Naive thymus-derived CD4-positive, alpha-beta T cell (primary cell): ENCODE results near the gene C9orf50. TPM values are rescaled to one million over a fixed set of nuclear protein-coding genes. Genes with fewer than 3 reads are reported as not detected.

Experiments
- ATAC-seq: fragments of 150-1000 bp; cut with Tn5 transposase; 2 replicates; pipeline ENCODE4 v1.10.0; 2021; ENCODE audit warnings: mild to moderate bottlenecking, moderate library complexity
- CTCF ChIA-PET: fragments of 350-600 bp; sonication (Branson Sonifier 250); formaldehyde crosslinking; loops from one replicate; lab custom pipeline; 2021; ENCODE audit warnings: antibody characterized with exemption; lab: Charles Lee
- POLR2A ChIA-PET: fragments of 350-600 bp; sonication (Branson Sonifier 250); formaldehyde crosslinking; loops from one replicate; lab custom pipeline; 2021; ENCODE audit warnings: antibody characterized with exemption, inconsistent platforms; lab: Charles Lee
- DNase-seq, 9 donors: peaks; one replicate each; pipeline versions ENCODE4 v3.0.0 to v3.0.0-alpha.2; 2020 to 2022; ENCODE audit warnings: mixed read lengths in 1 of 9
- H3K27ac ChIP-seq: one replicate; pipeline ENCODE4 v1.7.0; 2013; ENCODE audit warnings: mild to moderate bottlenecking, low read depth, low read length, moderate library complexity
- H3K27me3 ChIP-seq, 2 donors: one replicate each; pipeline ENCODE4 v1.7.0; 2013; ENCODE audit warnings: low read length in 2 of 2, mild to moderate bottlenecking in 2 of 2, moderate library complexity in 2 of 2; ENCODE audit not compliant: control insufficient read depth in 2 of 2, insufficient read depth in 2 of 2
- H3K36me3 ChIP-seq, 3 experiments: 1 replicate in 2 of 3; 2 replicates in 1 of 3; pipeline ENCODE4 v1.7.0; 2013; ENCODE audit warnings: low read length in 3 of 3, mild to moderate bottlenecking in 3 of 3, moderate library complexity in 1 of 3; ENCODE audit not compliant: insufficient read depth in 3 of 3, control insufficient read depth in 2 of 3
- H3K4me1 ChIP-seq, 2 donors: one replicate each; pipeline ENCODE4 v1.7.0; 2013; ENCODE audit warnings: low read length in 2 of 2, mild to moderate bottlenecking in 2 of 2, moderate library complexity in 1 of 2; ENCODE audit not compliant: control insufficient read depth in 2 of 2, insufficient read depth in 2 of 2
- H3K4me3 ChIP-seq: 2 replicates; pipeline ENCODE4 v1.7.0; 2013; ENCODE audit warnings: mild to moderate bottlenecking, low read length
- H3K9me3 ChIP-seq, 3 experiments: 1 replicate in 2 of 3; 2 replicates in 1 of 3; pipeline ENCODE4 v1.7.0; 2013; ENCODE audit warnings: low read length in 3 of 3; ENCODE audit not compliant: control insufficient read depth in 2 of 3
- H3K27ac Mint-ChIP-seq, 9 donors: one replicate each; pipeline ENCODE4 v1.8.0; 2020 to 2022; ENCODE audit warnings: mixed read lengths in 9 of 9, mild to moderate bottlenecking in 8 of 9, moderate library complexity in 5 of 9, inconsistent platforms in 2 of 9
- H3K27me3 Mint-ChIP-seq, 5 donors: one replicate each; pipeline ENCODE4 v1.8.0; 2021 to 2022; ENCODE audit warnings: mixed read lengths in 5 of 5, mild to moderate bottlenecking in 1 of 5
- H3K36me3 Mint-ChIP-seq, 5 donors: one replicate each; pipeline ENCODE4 v1.8.0; 2020 to 2022; ENCODE audit warnings: mixed read lengths in 5 of 5, mild to moderate bottlenecking in 3 of 5, inconsistent platforms in 1 of 5
- H3K4me1 Mint-ChIP-seq, 7 donors: one replicate each; pipeline ENCODE4 v1.8.0; 2020 to 2022; ENCODE audit warnings: mixed read lengths in 7 of 7, mild to moderate bottlenecking in 3 of 7, inconsistent platforms in 1 of 7
- H3K4me3 Mint-ChIP-seq, 10 donors: one replicate each; pipeline ENCODE4 v1.8.0; 2020 to 2022; ENCODE audit warnings: mild to moderate bottlenecking in 10 of 10, mixed read lengths in 10 of 10, moderate library complexity in 6 of 10, inconsistent platforms in 2 of 10
- H3K9me3 Mint-ChIP-seq, 11 donors: one replicate each; pipeline ENCODE4 v1.8.0; 2020 to 2022; ENCODE audit warnings: mixed read lengths in 11 of 11, mild to moderate bottlenecking in 4 of 11, inconsistent platforms in 1 of 11, moderate library complexity in 1 of 11
- intact Hi-C, 2 donors: fragments of 100-400 bp; cut with micrococcal nuclease; formaldehyde crosslinking; loops; one replicate each; pipeline ENCODE4 v1.15.1; 2023
- polyA plus RNA-seq, 2 donors: library from polyadenylated mRNA; unstranded; fragments of 300-500 nt; fragmentation: Illumina TruSeq; gene quantifications; one replicate each; pipeline ENCODE4 v1.2.3, GENCODE V29; 2021
- total RNA-seq, 6 experiments: library from RNA in 5 of 6; stranded (reverse) in 5 of 6; gene quantifications; 1 replicate in 5 of 6; 2 replicates in 1 of 6; pipeline ENCODE4 v1.2.3 and lab custom pipeline; 2021 to 2026

Gene C9orf50
- total and polyA plus RNA-seq, 7 experiments from 2014 or later = not detected

DNA sequence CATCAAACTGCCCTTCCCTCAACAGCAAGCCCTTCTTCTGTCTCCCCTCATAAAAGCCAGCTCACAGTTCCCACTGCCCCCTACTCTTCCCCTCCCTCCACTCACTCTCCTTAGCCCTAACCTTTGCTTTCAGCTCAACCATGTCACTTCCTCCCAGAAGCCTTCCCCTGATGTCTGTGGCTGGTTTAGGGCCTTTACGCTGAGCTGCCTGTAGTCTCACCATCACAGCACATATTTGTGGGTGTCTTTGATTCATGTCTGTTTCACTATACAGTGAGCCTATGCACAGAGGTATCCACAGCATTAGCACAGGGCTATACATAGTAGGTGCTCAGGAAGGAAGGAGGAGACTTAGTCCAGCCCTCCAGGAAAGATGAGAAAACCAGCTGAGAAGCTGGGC lies 34.7 kb downstream of the C9orf50 start:
- Mint-ChIP-seq H3K9me3 (peaks cover 0 to 4% (median 0%) of the 10 kb centered on the region in 11 donors), H3K27ac (peak overlapping the region in 7 of 9 donors; percentile 34 to 91 (median 80)), H3K4me3 (peak overlapping the region in 3 of 10 donors; percentile 36 to 69 (median 47)), H3K27me3 (peaks cover 0 to 2% (median 0%) of the 10 kb centered on the region in 5 donors), H3K4me1 (peaks cover 9 to 67% (median 37%) of the 10 kb centered on the region in 7 donors), H3K36me3 (peaks cover 0 to 26% (median 0%) of the 10 kb centered on the region in 5 donors)
- Histone ChIP-seq H3K27ac (peak overlapping the region; percentile 10), H3K9me3 (no peaks in the 10 kb centered on the region), H3K4me3 (no peak overlapping the region), H3K27me3 (no peaks in the 10 kb centered on the region), H3K4me1 (peaks cover 11 to 12% of the 10 kb centered on the region in 2 donors), H3K36me3 (no peaks in the 10 kb centered on the region)
- ATAC-seq = peak; percentile 43
- peak in 3 of 9 donors; percentile 36 to 45 (median 38) for DNase-seq
- CTCF ChIA-PET = interaction anchor here (1.3 kb wide), 1 partner anchor 266 kb away, joined by 3 read pairs; no protein-coding TSS in a partner anchor
- intact Hi-C loops = no loop called here
- POLR2A ChIA-PET = interaction anchor here (0.5 to 0.8 kb wide), 4 partner anchors 11 to 179 kb away, joined by 3 to 7 read pairs (median 3); no protein-coding TSS in a partner anchor

DNA sequence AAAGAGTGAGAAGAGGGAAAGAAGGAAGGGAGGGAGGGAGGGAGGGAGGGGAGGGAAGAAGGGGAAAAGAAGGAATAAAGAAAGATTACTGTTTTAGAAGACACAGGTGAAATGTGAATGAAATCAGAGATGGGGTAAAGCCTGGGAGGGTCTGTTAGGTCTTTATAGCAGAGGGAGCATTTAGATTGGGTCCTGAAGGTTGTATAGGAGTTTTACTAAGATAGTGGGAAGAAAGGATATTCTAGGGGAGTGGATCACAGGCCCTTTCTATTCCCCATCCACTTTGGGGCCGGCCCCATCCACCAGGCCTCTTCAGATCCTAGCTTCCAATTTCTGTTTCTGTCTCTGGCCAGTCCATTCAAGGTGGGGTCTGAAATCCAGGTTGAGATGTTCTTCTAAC lies 35.5 kb downstream of the C9orf50 start:
- H3K4me1 Mint-ChIP-seq = peaks cover 15 to 76% (median 41%) of the 10 kb centered on the region in 7 donors
- ChIA-PET POLR2A (no interaction called here), CTCF (interaction anchor here (1.0 kb wide), 1 partner anchor 454 kb away, joined by 3 read pairs; no protein-coding TSS in a partner anchor)
- Histone ChIP-seq H3K4me3 (no peak overlapping the region), H3K36me3 (no peaks in the 10 kb centered on the region), H3K9me3 (no peaks in the 10 kb centered on the region), H3K4me1 (peaks cover 15 to 18% of the 10 kb centered on the region in 2 donors), H3K27ac (no peak overlapping the region), H3K27me3 (no peaks in the 10 kb centered on the region)
- peak overlapping the region in 4 of 9 donors; percentile 43 to 92 (median 56) for H3K27ac Mint-ChIP-seq
- intact Hi-C loops = no loop called here
- no peak for DNase-seq
- H3K27me3 Mint-ChIP-seq = peaks cover 0 to 2% (median 0%) of the 10 kb centered on the region in 5 donors
- H3K9me3 Mint-ChIP-seq = peaks cover 0 to 4% (median 0%) of the 10 kb centered on the region in 11 donors
- ATAC-seq = no peak
- peaks cover 0 to 29% (median 0%) of the 10 kb centered on the region in 5 donors for H3K36me3 Mint-ChIP-seq
- peak overlapping the region in 2 of 10 donors; percentile 29 to 65 for H3K4me3 Mint-ChIP-seq

DNA sequence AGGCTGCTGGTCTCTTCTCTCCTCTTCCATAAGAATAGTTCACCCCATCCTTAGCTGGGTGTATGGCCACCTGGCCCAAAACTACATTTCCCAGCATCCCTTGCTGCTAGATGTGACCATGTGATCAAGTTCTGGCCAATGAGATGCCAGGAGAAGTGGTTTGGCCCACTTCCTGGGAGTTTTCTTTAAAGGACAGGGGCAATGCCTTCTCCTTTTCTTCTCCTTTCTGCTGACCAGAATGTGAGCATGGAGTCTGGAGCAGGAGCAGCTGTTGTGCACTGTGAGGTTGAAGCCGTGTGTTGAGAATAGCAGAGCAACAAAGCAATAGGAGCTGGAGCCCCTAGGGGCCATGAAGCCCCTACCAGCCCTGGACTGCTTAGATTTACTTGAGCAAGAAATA lies 36.8 kb downstream of the C9orf50 start:
- Mint-ChIP-seq H3K27ac (peak overlapping the region; percentile 43 to 92 (median 76)), H3K9me3 (peaks cover 0 to 7% (median 0%) of the 10 kb centered on the region in 11 donors), H3K36me3 (peaks cover 0 to 33% (median 0%) of the 10 kb centered on the region in 5 donors), H3K27me3 (no peaks in the 10 kb centered on the region), H3K4me3 (peak overlapping the region in 7 of 10 donors; percentile 4 to 65 (median 31)), H3K4me1 (peaks cover 15 to 88% (median 53%) of the 10 kb centered on the region in 7 donors)
- H3K9me3 ChIP-seq = no peaks in the 10 kb centered on the region
- no peak overlapping the region for H3K4me3 ChIP-seq
- CTCF ChIA-PET = interaction anchor here (0.8 kb wide), 1 partner anchor 446 kb away, joined by 3 read pairs; no protein-coding TSS in a partner anchor
- H3K27me3 ChIP-seq = no peaks in the 10 kb centered on the region
- intact Hi-C loops = loop anchor here in 1 of 2 donors (1.0 to 5.0 kb wide), 2 partner anchors 87 to 171 kb away; no protein-coding TSS in a partner anchor
- ATAC-seq (peak; percentile 88), DNase-seq (peak in 8 of 9 donors; percentile 51 to 69 (median 62))
- peaks cover 25 to 26% of the 10 kb centered on the region in 2 donors for H3K4me1 ChIP-seq
- POLR2A ChIA-PET = interaction anchor here (0.7 to 1.0 kb wide), 3 partner anchors 37 to 444 kb away, joined by 3 read pairs; no protein-coding TSS in a partner anchor
- peak overlapping the region; percentile 30 for H3K27ac ChIP-seq
- no peaks in the 10 kb centered on the region for H3K36me3 ChIP-seq

DNA sequence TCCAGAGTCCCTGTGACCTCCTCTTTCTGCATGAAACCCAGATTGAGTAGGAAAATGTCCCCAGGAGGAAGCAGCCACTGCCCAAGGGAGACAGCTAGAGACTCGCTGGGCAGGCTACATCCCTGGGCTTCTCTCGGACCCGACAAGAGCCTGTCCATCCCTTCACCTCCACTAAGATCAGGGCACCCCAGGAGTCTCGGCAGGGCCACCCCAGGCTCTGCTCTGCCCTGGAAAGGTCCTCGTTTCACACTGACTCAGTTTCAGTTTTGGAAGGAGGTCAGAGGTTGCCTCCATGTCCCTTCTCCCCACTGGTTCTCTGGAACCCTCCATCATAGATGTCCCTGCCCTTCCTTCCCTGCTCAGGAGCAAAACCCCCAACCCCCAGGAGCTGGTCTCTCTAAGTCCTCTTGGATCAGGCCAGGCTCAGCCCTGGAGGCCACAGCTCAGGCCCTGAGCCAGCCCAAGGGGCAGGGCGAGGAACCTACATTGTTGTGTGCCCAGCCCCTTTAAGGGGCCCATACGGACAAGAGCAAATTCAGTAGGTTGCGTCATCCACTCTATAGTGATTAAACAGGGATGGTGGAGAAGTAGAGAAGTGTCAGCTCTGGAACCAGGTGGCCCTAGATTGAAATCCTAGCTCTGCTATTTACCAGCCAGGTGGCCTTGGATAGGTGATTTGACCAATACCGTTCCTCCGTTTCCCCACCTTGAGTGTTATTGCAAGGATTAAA lies 37.4 kb downstream of the C9orf50 start:
- peak overlapping the region in 2 of 9 donors; percentile 43 to 79 for H3K27ac Mint-ChIP-seq

DNA sequence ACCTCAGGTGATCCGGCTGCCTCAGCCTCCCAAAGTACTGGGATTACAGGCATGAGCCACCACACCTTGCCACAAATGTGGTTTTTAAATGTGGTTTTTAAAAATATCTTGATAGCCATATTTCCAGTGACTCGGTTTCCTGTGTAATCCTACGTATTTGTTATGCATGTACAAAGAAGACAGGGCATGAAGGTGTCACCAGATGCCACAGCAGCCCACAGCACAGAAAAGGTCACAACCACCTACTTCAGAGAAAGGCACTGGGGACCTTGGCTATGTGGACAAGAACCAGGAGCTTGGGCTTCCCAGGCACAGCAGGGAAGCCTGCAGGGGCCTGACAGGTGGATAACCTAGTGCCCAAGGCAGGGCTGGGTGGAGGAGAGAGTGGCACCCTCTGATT lies 38.0 kb downstream of the C9orf50 start:
- DNase-seq (no peak), ATAC-seq (no peak)
- H3K9me3 ChIP-seq = no peaks in the 10 kb centered on the region
- peak overlapping the region in 1 of 9 donors; percentile 79 for H3K27ac Mint-ChIP-seq
- H3K36me3 Mint-ChIP-seq = peaks cover 0 to 31% (median 0%) of the 10 kb centered on the region in 5 donors
- H3K27ac ChIP-seq = no peak overlapping the region
- H3K4me3 ChIP-seq = no peak overlapping the region
- peaks cover 25 to 26% of the 10 kb centered on the region in 2 donors for H3K4me1 ChIP-seq
- intact Hi-C loops = loop anchor here (1.0 to 5.0 kb wide), 2 partner anchors 86 to 170 kb away; no protein-coding TSS in a partner anchor
- H3K9me3 Mint-ChIP-seq = peaks cover 0 to 7% (median 0%) of the 10 kb centered on the region in 11 donors
- H3K27me3 Mint-ChIP-seq = no peaks in the 10 kb centered on the region
- H3K4me3 Mint-ChIP-seq = peak overlapping the region in 1 of 10 donors; percentile 86
- H3K4me1 Mint-ChIP-seq = peaks cover 15 to 96% (median 55%) of the 10 kb centered on the region in 7 donors
- no peaks in the 10 kb centered on the region for H3K36me3 ChIP-seq
- ChIA-PET POLR2A (no interaction called here), CTCF (no interaction called here)
- H3K27me3 ChIP-seq = no peaks in the 10 kb centered on the region

More for the DNA sequence above, 37.4 kb downstream of the C9orf50 start:
- H3K4me3 Mint-ChIP-seq = peak overlapping the region in 2 of 10 donors; percentile 6 to 66
- intact Hi-C loops = loop anchor here (1.0 to 5.0 kb wide), 2 partner anchors 86 to 170 kb away; no protein-coding TSS in a partner anchor
- H3K4me1 ChIP-seq = peaks cover 25 to 26% of the 10 kb centered on the region in 2 donors
- ChIA-PET CTCF (no interaction called here), POLR2A (interaction anchor here (0.7 to 1.0 kb wide), 2 partner anchors 36 to 200 kb away, joined by 3 read pairs; no protein-coding TSS in a partner anchor)
- peaks cover 15 to 94% (median 55%) of the 10 kb centered on the region in 7 donors for H3K4me1 Mint-ChIP-seq
- peaks cover 0 to 7% (median 0%) of the 10 kb centered on the region in 11 donors for H3K9me3 Mint-ChIP-seq
- H3K4me3 ChIP-seq = no peak overlapping the region
- DNase-seq = no peak
- no peaks in the 10 kb centered on the region for H3K9me3 ChIP-seq
- no peaks in the 10 kb centered on the region for H3K27me3 Mint-ChIP-seq
- H3K36me3 Mint-ChIP-seq = peaks cover 0 to 34% (median 0%) of the 10 kb centered on the region in 5 donors
- H3K27me3 ChIP-seq = no peaks in the 10 kb centered on the region
- H3K36me3 ChIP-seq = no peaks in the 10 kb centered on the region
- peak; percentile 31 for ATAC-seq
- H3K27ac ChIP-seq = no peak overlapping the region
